ENCODE data around the gene ZSCAN5B. TPM values are rescaled to one million over a fixed set of nuclear protein-coding genes. Genes with fewer than 3 reads are reported as not detected.

The ZSCAN5B gene
- total RNA-seq, 1 experiment from 2014 or later = not detected

DNA sequence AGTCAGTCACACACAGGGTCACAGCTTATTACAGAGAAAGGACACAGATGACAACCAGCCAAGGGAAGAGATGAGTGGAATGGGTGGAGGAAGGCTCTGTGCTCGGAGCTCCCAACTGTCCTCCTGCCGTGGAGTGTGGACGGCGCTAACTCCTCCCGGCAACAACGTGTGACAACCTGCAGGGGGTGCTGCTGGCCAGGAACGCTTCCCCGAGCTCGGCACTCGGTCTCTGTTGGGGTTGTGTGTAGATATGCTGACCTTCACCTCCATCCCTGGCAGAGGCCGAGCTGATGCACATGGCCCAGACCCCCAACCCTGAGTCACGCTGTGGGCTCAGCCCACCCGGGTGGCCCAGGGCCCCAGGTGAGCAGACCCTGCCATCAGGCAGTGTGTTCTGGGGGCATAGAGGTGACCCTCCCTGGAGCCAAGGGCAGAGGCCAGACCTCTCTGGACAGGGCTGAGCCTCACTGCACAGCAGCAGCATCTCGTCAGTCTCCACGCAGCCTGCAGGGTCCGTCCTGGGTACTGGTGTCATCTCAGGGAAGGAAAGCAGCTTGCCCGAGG, 42.4 kb downstream of the ZSCAN5B start:
- H3K4me2 ChIP-seq (ENCODE audit: insufficient read depth, insufficient read length, low read length) = no peak overlapping the region
- H3K9me3 ChIP-seq (ENCODE audit: control insufficient read depth, low read depth, low read length) = no peaks in the 10 kb centered on the region
- H3K4me3 Mint-ChIP-seq = no peak overlapping the region
- H3K4me1 ChIP-seq (ENCODE audit: insufficient read depth, low read length) = peaks cover 2% of the 10 kb centered on the region; the same call in 1 of the 2 replicates
- no peak overlapping the region for H3K14ac ChIP-seq (ENCODE audit: insufficient read depth, low read length)
- H3K56ac ChIP-seq (ENCODE audit: insufficient read length, low read depth, low read length) = no peak overlapping the region
- no peaks in the 10 kb centered on the region for H3K27me3 Mint-ChIP-seq (ENCODE audit: low read depth)
- no CpG with 5 or more reads among the region's 17 CpGs for WGBS (ENCODE audit: extremely low coverage, insufficient read length, low lambda C conversion rate)
- no peak overlapping the region for H2BK12ac ChIP-seq (ENCODE audit: insufficient read length, low read depth, low read length)
- DNase-seq = peak; percentile 75
- H2BK20ac ChIP-seq (ENCODE audit: low read depth, low read length, poor library complexity, severe bottlenecking) = no peak overlapping the region
- no peak overlapping the region for H4K8ac ChIP-seq (replicated peaks; ENCODE audit: insufficient read length, low read depth, low read length)
- no peak overlapping the region for H4K5ac ChIP-seq (ENCODE audit: insufficient read length, low read depth, low read length)
- no peaks in the 10 kb centered on the region for H3K79me2 ChIP-seq (ENCODE audit: insufficient read depth, low read length)
- H3K18ac ChIP-seq (ENCODE audit: insufficient read length, low read depth, low read length) = no peak overlapping the region
- no peaks in the 10 kb centered on the region for H3K79me1 ChIP-seq (ENCODE audit: insufficient read depth, low read depth, low read length, poor library complexity, severe bottlenecking)
- TF ChIP-seq, protein P1, sequence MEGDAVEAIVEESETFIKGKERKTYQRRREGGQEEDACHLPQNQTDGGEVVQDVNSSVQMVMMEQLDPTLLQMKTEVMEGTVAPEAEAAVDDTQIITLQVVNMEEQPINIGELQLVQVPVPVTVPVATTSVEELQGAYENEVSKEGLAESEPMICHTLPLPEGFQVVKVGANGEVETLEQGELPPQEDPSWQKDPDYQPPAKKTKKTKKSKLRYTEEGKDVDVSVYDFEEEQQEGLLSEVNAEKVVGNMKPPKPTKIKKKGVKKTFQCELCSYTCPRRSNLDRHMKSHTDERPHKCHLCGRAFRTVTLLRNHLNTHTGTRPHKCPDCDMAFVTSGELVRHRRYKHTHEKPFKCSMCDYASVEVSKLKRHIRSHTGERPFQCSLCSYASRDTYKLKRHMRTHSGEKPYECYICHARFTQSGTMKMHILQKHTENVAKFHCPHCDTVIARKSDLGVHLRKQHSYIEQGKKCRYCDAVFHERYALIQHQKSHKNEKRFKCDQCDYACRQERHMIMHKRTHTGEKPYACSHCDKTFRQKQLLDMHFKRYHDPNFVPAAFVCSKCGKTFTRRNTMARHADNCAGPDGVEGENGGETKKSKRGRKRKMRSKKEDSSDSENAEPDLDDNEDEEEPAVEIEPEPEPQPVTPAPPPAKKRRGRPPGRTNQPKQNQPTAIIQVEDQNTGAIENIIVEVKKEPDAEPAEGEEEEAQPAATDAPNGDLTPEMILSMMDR (conservative IDR thresholded peaks at IDR 0.05) = peak; percentile 82
- H3K23ac ChIP-seq (ENCODE audit: insufficient read length, low read depth, low read length) = no peak overlapping the region
- H3K27ac ChIP-seq (ENCODE audit: insufficient read length, low read depth, low read length) = no peak overlapping the region
- H3K9ac ChIP-seq (ENCODE audit: extremely low read depth, insufficient read length, low read length) = no peak overlapping the region
- peak overlapping the region in 1 of 3 experiments; percentile 70; a peak in 3 of 7 replicates for H3K27ac Mint-ChIP-seq
- H3K27me3 ChIP-seq (ENCODE audit: insufficient read depth, low read length) = no peaks in the 10 kb centered on the region
- H3K9me3 Mint-ChIP-seq = no peaks in the 10 kb centered on the region; a peak in 2 of 5 replicates
- H2AK5ac ChIP-seq (ENCODE audit: insufficient read length, low read length) = no peak overlapping the region
- H2BK120ac ChIP-seq (ENCODE audit: low read depth, low read length, poor library complexity, severe bottlenecking) = no peak overlapping the region
- no peaks in the 10 kb centered on the region for H3K23me2 ChIP-seq (ENCODE audit: insufficient read length, low read depth, low read length, poor library complexity, severe bottlenecking)
- H2BK5ac ChIP-seq (ENCODE audit: insufficient read length, low read length) = no peak overlapping the region
- H4K91ac ChIP-seq (ENCODE audit: insufficient read length, low read depth, low read length) = no peak overlapping the region
- H3K36me3 Mint-ChIP-seq (ENCODE audit: insufficient read depth in 1 of 3, low read depth in 3 of 3) = peaks cover 21 to 31% (median 31%) of the 10 kb centered on the region in 3 experiments
- no peak overlapping the region for H2AFZ ChIP-seq (ENCODE audit: low read length)
- H3K4me1 Mint-ChIP-seq = peaks cover 20 to 21% of the 10 kb centered on the region in 2 experiments
- H3T11ph ChIP-seq (ENCODE audit: low read length) = no peak overlapping the region
- no peak overlapping the region for H3K4ac ChIP-seq (ENCODE audit: low read depth, low read length)
- no peak overlapping the region for H2BK15ac ChIP-seq (ENCODE audit: low read depth, low read length)
- H4K20me1 ChIP-seq (ENCODE audit: control insufficient read depth, insufficient read depth, insufficient read length) = no peaks in the 10 kb centered on the region

Data from H9 (cell line).